PFSK-1 (cell line): Measurements from ENCODE around the gene BMI1.

Experiments used
- POLR2AphosphoS5 ChIP-seq: IDR thresholded peaks from 2 replicates; pipeline ENCODE4 v1.6.1; 2012; ENCODE audit warnings: low read depth, mild to moderate bottlenecking, control low read depth, low read length, moderate library complexity
- TAF1 ChIP-seq: IDR thresholded peaks from 2 replicates; pipeline ENCODE4 v1.6.1; 2012; ENCODE audit warnings: low read length, control low read depth, borderline replicate concordance; ENCODE audit not compliant: insufficient read depth

DNA sequence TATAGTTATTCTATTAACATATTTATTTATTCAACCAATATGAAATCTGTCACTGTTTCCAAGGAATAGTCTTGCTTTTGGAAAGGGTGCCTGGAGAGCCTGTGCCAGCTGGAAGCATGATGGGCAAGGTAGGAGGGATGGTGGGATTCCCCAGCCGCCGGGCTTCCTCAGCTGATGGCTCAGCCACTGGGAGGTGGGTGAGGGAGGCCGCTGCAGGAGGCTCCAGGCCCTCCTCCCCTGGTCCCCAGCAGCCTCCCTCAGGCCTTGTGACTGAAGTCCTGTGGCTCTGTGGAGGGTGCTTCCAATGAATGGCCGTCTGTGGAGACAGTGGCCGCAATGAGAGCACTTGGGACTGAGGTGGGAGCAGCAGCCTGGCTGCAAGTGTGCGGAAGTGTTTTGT, 51.4 kb downstream of the BMI1 start:
- no peak for TF ChIP-seq TAF1
- no peak for TF ChIP-seq POLR2AphosphoS5
